ENCODE data around the gene PIGZ. TPM values are rescaled to one million over a fixed set of nuclear protein-coding genes. Genes with fewer than 3 reads are reported as not detected.

PIGZ gene
- total RNA-seq, 1 experiment from 2014 or later = 1.4 TPM

- ChIA-PET RAD21 (ENCODE audit: low non-redundant PET in 1 of 2, low total read pairs in 2 of 2, uncharacterized antibody in 2 of 2, unreplicated experiment in 2 of 2) (no interaction called here), POLR2A (no interaction called here), CTCF (no interaction called here)
- H3K9ac ChIP-seq (ENCODE audit: low read length) = no peak overlapping the region
- no peak overlapping the region for H3K27ac ChIP-seq (ENCODE audit: low read depth, low read length)
- peaks cover 30 to 37% of the 10 kb centered on the region in 2 experiments for H3K36me3 ChIP-seq (ENCODE audit: control insufficient read depth in 1 of 2, insufficient read depth in 2 of 2, low read length in 2 of 2)
- no peak overlapping the region for H3K4me3 ChIP-seq (replicated peaks in 1 of 2; ENCODE audit: low read depth in 1 of 2, low read length in 2 of 2)
- H2AFZ ChIP-seq (ENCODE audit: low read depth, low read length, poor library complexity, severe bottlenecking) = no peak overlapping the region
- no peaks in the 10 kb centered on the region for H3K9me2 ChIP-seq (ENCODE audit: insufficient read depth)
- no peak overlapping the region for H3K4me2 ChIP-seq (ENCODE audit: low read length)
- peaks cover 10% of the 10 kb centered on the region for H3K79me2 ChIP-seq (ENCODE audit: insufficient read depth, low read length)
- no peaks in the 10 kb centered on the region for H3K4me1 ChIP-seq (ENCODE audit: control insufficient read depth in 1 of 2, insufficient read depth in 2 of 2, low read length in 2 of 2)
- no peak for DNase-seq (ENCODE audit: low read depth, low spot score)
- H4K20me1 ChIP-seq (ENCODE audit: insufficient read depth) = no peaks in the 10 kb centered on the region
- no peaks in the 10 kb centered on the region for H3K27me3 ChIP-seq (ENCODE audit: insufficient read depth, low read length)
- intact Hi-C loops (cut with micrococcal nuclease) = no loop called here
- BruUV-seq (replicated peaks) = no TSS peak
- ATAC-seq = no peak
- H3K9me3 ChIP-seq (ENCODE audit: control insufficient read depth in 1 of 2, insufficient read depth in 1 of 2, low read depth in 1 of 2, low read length in 2 of 2) = no peaks in the 10 kb centered on the region
- TF ChIP-seq ZNF274 (IDR thresholded peaks at IDR 0.05; ENCODE audit: low read depth, low read length) = no peak
- TF ChIP-seq MAX (IDR thresholded peaks at IDR 0.05) = no peak
- no peak for TF ChIP-seq SP1 (IDR thresholded peaks at IDR 0.05; ENCODE audit: low read depth)
- TF ChIP-seq POLR2A (IDR thresholded peaks at IDR 0.05; ENCODE audit: borderline replicate concordance, extremely low read depth, insufficient read depth, insufficient read length) = no peak
- no peak for TF ChIP-seq YY1 (IDR thresholded peaks at IDR 0.05; ENCODE audit: extremely low read depth, insufficient replicate concordance, low read depth, low read length)
- TF ChIP-seq ELF1 (IDR thresholded peaks at IDR 0.05; ENCODE audit: borderline replicate concordance, low read depth) = no peak
- no peak for TF ChIP-seq CBX3 (IDR thresholded peaks at IDR 0.05; ENCODE audit: low read depth)
- TF ChIP-seq FOSL1 (IDR thresholded peaks at IDR 0.05; ENCODE audit: low read depth) = no peak
- TF ChIP-seq EZH2phosphoT487 (IDR thresholded peaks at IDR 0.05; ENCODE audit: borderline replicate concordance) = no peak
- TF ChIP-seq SRF (IDR thresholded peaks at IDR 0.05; ENCODE audit: low read depth) = no peak
- no peak for TF ChIP-seq SIN3A (IDR thresholded peaks at IDR 0.05; ENCODE audit: low read depth)
- no peak for TF ChIP-seq ZBTB33 (IDR thresholded peaks at IDR 0.05; ENCODE audit: extremely low read depth, insufficient replicate concordance, low read length)
- no peak for TF ChIP-seq ZFX (IDR thresholded peaks at IDR 0.05)
Observed at GRCh38 chr3:196901768-196902167, 66.9 kb downstream of the PIGZ start.

Other genes starting within 250 kb of the PIGZ start
- 69.6 TPM for gene PAK2, start 229.0 kb downstream of the PIGZ start, total RNA-seq (2021; ENCODE audit: unreplicated experiment)
- gene SENP5, start 100.9 kb downstream of the PIGZ start, total RNA-seq (2021; ENCODE audit: unreplicated experiment) = 27.6 TPM
- 82.4 TPM for gene NCBP2, start 26.3 kb downstream of the PIGZ start, total RNA-seq (2021; ENCODE audit: unreplicated experiment)
- gene MELTF, start 61.0 kb upstream of the PIGZ start, total RNA-seq (2021; ENCODE audit: unreplicated experiment) = 47.6 TPM

Data from HCT116 (cell line).